K562 (cell line): ENCODE results near the gene PLEKHA6.

Experiments used
- ARHGAP35 ChIP-seq: fragments of 450-650 bp; IDR thresholded peaks from 2 replicates; pipeline ENCODE4 v1.6.1; 2018; ENCODE audit not compliant: partially characterized antibody
- EHMT2 ChIP-seq: fragments of 450-650 bp; IDR thresholded peaks from 2 replicates; pipeline ENCODE4 v1.6.1; 2018; ENCODE audit warnings: antibody characterized with exemption

DNA sequence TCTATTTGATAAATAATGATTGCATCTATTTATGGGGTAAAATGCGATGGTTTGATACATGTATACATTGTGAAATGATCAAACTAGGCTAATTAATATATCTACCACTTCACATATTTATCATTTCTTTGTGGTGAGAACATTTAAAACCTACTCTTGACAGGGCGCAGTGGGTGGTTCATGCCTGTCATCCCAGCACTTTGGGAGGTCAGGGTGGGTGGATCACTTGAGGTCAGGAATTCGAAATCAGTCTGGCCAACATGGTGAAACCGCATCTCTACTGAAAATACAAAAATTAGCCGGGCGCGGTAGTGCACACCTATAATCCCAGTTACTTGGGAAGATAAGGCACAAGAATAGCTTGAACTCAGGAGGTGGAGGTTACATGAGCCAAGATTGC lies 25.3 kb downstream of the PLEKHA6 start:
- no peak for TF ChIP-seq ARHGAP35
- TF ChIP-seq EHMT2, result no peak
